GM23338 (cell line): ENCODE measurements around the gene ADAT2. TPM values are rescaled to one million over a fixed set of nuclear protein-coding genes. Genes with fewer than 3 reads are reported as not detected.

ENCODE experiments used
- ATAC-seq: fragments of 200-7000 bp; cut with Tn5 transposase; 3 replicates; pipeline ENCODE4 v1.9.1; 2020
- DNase-seq: peaks from one replicate; pipeline ENCODE4 v3.0.0-alpha.2; 2015; ENCODE audit warnings: low spot score
- H2AFZ ChIP-seq: fragments of 200-600 bp; sonication (generic); 2 replicates; pipeline ENCODE4 v1.8.0; 2016; ENCODE audit warnings: antibody characterized with exemption, mild to moderate bottlenecking, moderate library complexity
- H3F3A ChIP-seq: fragments of 200-600 bp; sonication (generic); replicated peaks from 2 replicates; pipeline ENCODE4 v1.8.0; 2017; ENCODE audit warnings: antibody characterized with exemption, mixed run types, low read depth
- H3K27ac ChIP-seq: fragments of 200-600 bp; sonication (generic); 2 replicates; pipeline ENCODE4 v1.6.1; 2016; ENCODE audit warnings: low read depth
- H3K27me3 ChIP-seq: fragments of 200-600 bp; sonication (generic); 2 replicates; pipeline ENCODE4 v1.8.0; 2016; ENCODE audit warnings: mild to moderate bottlenecking, mixed run types, moderate library complexity; ENCODE audit not compliant: insufficient read depth
- H3K36me3 ChIP-seq: fragments of 200-600 bp; sonication (generic); 2 replicates; pipeline ENCODE4 v1.8.0; 2016; ENCODE audit warnings: mild to moderate bottlenecking; ENCODE audit not compliant: insufficient read depth
- H3K4me1 ChIP-seq: fragments of 200-600 bp; sonication (generic); 2 replicates; pipeline ENCODE4 v1.8.0; 2016; ENCODE audit warnings: mild to moderate bottlenecking, moderate library complexity; ENCODE audit not compliant: insufficient read depth
- H3K4me2 ChIP-seq: fragments of 200-600 bp; sonication (generic); 2 replicates; pipeline ENCODE4 v1.7.1; 2017; ENCODE audit warnings: mixed run types
- H3K4me3 ChIP-seq: fragments of 200-600 bp; sonication (generic); 2 replicates; pipeline ENCODE4 v1.6.1; 2016; ENCODE audit warnings: mixed run types
- H3K79me2 ChIP-seq: fragments of 200-600 bp; sonication (generic); replicated peaks from 2 replicates; pipeline ENCODE4 v1.8.0; 2017; ENCODE audit warnings: mild to moderate bottlenecking; ENCODE audit not compliant: insufficient read depth
- H3K9me2 ChIP-seq: fragments of 200-600 bp; sonication (generic); 2 replicates; pipeline ENCODE4 v1.8.0; 2017; ENCODE audit not compliant: insufficient read depth
- H4K20me1 ChIP-seq: fragments of 200-600 bp; sonication (generic); replicated peaks from 2 replicates; pipeline ENCODE4 v1.8.0; 2017; ENCODE audit warnings: mild to moderate bottlenecking; ENCODE audit not compliant: insufficient read depth
- H3K27ac Mint-ChIP-seq: 2 replicates; pipeline ENCODE4 v1.8.0; 2020; ENCODE audit warnings: inconsistent platforms, mild to moderate bottlenecking, moderate library complexity, mixed read lengths
- H3K27me3 Mint-ChIP-seq: 3 replicates; pipeline ENCODE4 v1.8.0; 2022; ENCODE audit warnings: low read depth, mild to moderate bottlenecking, moderate library complexity, mixed read lengths, inconsistent platforms; ENCODE audit not compliant: insufficient read depth, poor library complexity
- H3K36me3 Mint-ChIP-seq: 3 replicates; pipeline ENCODE4 v1.8.0; 2021; ENCODE audit warnings: low read depth, mild to moderate bottlenecking, inconsistent platforms, moderate library complexity, mixed read lengths
- H3K4me1 Mint-ChIP-seq: 3 replicates; pipeline ENCODE4 v1.8.0; 2020; ENCODE audit warnings: mild to moderate bottlenecking, inconsistent platforms, mixed read lengths
- H3K4me3 Mint-ChIP-seq: 3 replicates; pipeline ENCODE4 v1.8.0; 2021; ENCODE audit warnings: moderate library complexity, mild to moderate bottlenecking, inconsistent platforms, mixed read lengths
- H3K9me3 Mint-ChIP-seq: 3 replicates; pipeline ENCODE4 v1.8.0; 2020; ENCODE audit warnings: moderate library complexity, mild to moderate bottlenecking, inconsistent platforms, mixed read lengths
- CREB1 ChIP-seq: fragments of 250-450 bp; sonication (Bioruptor Pico); IDR thresholded peaks from 2 replicates; pipeline ENCODE4 v1.5.0; 2020; ENCODE audit warnings: low read depth, mild to moderate bottlenecking, moderate library complexity
- EZH2 ChIP-seq: fragments of 200-600 bp; sonication (generic); IDR thresholded peaks from one replicate; pipeline ENCODE4 v1.8.0; 2017; ENCODE audit warnings: antibody characterized with exemption, mild to moderate bottlenecking, low read depth; ENCODE audit not compliant: unreplicated experiment
- EZH2phosphoT487 ChIP-seq: fragments of 200-600 bp; sonication (generic); IDR thresholded peaks from one replicate; pipeline ENCODE4 v1.8.1; 2018; ENCODE audit warnings: antibody characterized with exemption; ENCODE audit not compliant: unreplicated experiment
- JUNB ChIP-seq: IDR thresholded peaks from one replicate; pipeline ENCODE4 v1.6.1; 2016; ENCODE audit warnings: antibody characterized with exemption; ENCODE audit not compliant: unreplicated experiment
- NANOG ChIP-seq: IDR thresholded peaks from 2 replicates; pipeline ENCODE4 v1.6.1; 2016; ENCODE audit warnings: antibody characterized with exemption, borderline replicate concordance
- POLR2AphosphoS5 ChIP-seq: IDR thresholded peaks from 2 replicates; pipeline ENCODE4 v1.6.1; 2016; ENCODE audit warnings: antibody characterized with exemption, low read depth
- STAT1 ChIP-seq: IDR thresholded peaks from one replicate; pipeline ENCODE4 v1.6.1; 2016; ENCODE audit warnings: antibody characterized with exemption; ENCODE audit not compliant: unreplicated experiment
- ZNF462 ChIP-seq: fragments of 250-450 bp; sonication (Bioruptor Pico); IDR thresholded peaks from 2 replicates; pipeline ENCODE4 v1.5.0; 2020; ENCODE audit warnings: mild to moderate bottlenecking, moderate library complexity
- polyA plus RNA-seq: library from polyadenylated mRNA; unstranded; fragments of >200 nt; fragmentation: Nextera tagmentation; extraction: Ambion mirVana; gene quantifications from 2 replicates; pipeline ENCODE4 v1.2.1, GENCODE V29; 2016
- total RNA-seq: library from RNA; depleted of rRNA; stranded (reverse); fragments of >200 nt; shearing (Covaris generic); gene quantifications from 2 replicates; pipeline ENCODE4 v1.2.3, GENCODE V29; 2014

Gene ADAT2
- total and polyA plus RNA-seq, 2 experiments from 2014 or later, result 7.4 to 13.7 TPM

DNA sequence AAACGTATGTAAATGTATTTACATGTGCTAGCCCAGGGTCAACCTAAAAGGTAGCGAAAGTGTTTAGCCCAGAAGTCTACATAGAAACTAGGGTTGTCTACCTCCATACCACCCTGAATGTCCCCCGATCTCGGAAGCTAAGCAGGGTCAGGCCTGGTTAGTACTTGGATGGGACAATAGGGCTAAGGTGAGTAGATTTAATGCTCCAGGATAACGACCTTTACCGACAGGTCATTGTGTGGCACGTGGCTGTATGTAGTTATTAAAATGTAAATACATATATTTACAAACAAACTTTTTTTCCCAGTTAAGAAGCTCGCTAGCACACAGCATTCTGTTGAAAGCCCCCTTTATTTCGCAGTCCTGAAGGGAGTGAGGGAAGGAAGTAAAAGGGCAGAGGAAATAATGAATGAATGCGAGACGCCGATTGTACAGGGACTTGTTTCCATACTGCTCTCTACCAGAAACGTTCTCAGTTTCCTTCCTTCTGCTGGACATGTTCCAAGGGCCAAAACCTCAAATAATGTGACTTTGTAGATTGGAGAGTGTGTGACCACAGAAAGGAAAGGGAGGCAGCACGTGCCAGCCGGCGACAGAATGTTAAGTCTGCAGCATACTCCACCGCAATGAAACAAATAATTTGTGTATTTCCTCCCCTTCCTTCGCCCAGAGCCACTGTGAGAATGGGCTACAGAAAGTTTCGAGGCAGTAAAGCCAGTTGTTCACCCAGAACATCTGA lies 612 bp downstream of the ADAT2 start (continued):
- TF ChIP-seq ZNF462, result no peak
- no peak for TF ChIP-seq EZH2phosphoT487
- TF ChIP-seq EZH2, result no peak
- no peak for TF ChIP-seq CREB1 (CRISPR knock-in tag)
- no peak for TF ChIP-seq POLR2AphosphoS5
- TF ChIP-seq JUNB, result no peak

- H3K36me3 Mint-ChIP-seq, result peaks cover 3% of the 10 kb centered on the region; the same call in 2 of the 3 replicates
- H3K4me3 Mint-ChIP-seq, result peak overlapping the region; percentile 94
- no peaks in the 10 kb centered on the region for H3K9me3 Mint-ChIP-seq
- H3K4me1 Mint-ChIP-seq, result peaks cover 12% of the 10 kb centered on the region
- peak overlapping the region; percentile 91 for H3K4me3 ChIP-seq
- peak overlapping the region; percentile 94 for H3K4me2 ChIP-seq
- ATAC-seq (no peak), DNase-seq (no peak)
- H4K20me1 ChIP-seq, result no peaks in the 10 kb centered on the region; the same call in 1 of the 2 replicates
- H3K4me1 ChIP-seq, result peaks cover 11% of the 10 kb centered on the region
- H3K27ac ChIP-seq, result no peak overlapping the region
- H3K9me2 ChIP-seq, result no peaks in the 10 kb centered on the region
- no peaks in the 10 kb centered on the region for H3K27me3 ChIP-seq
- peaks cover 7% of the 10 kb centered on the region for H3K27me3 Mint-ChIP-seq
- H3F3A ChIP-seq, result no peaks in the 10 kb centered on the region
- H3K36me3 ChIP-seq, result no peaks in the 10 kb centered on the region
- no peak overlapping the region for H3K27ac Mint-ChIP-seq
- H3K79me2 ChIP-seq, result peaks cover 38% of the 10 kb centered on the region
- no peak overlapping the region; the same call in 1 of the 2 replicates for H2AFZ ChIP-seq
- TF ChIP-seq STAT1, result no peak
- TF ChIP-seq CREB1 (CRISPR knock-in tag), result no peak
- no peak for TF ChIP-seq ZNF462
- TF ChIP-seq EZH2phosphoT487, result no peak
- TF ChIP-seq JUNB, result no peak
- no peak for TF ChIP-seq NANOG
- no peak for TF ChIP-seq POLR2AphosphoS5
These were observed 1.3 kb downstream of the ADAT2 start for GRCh38 chr6:143449082-143449713.
